Measurements from ENCODE around the gene FCN3.
"Not testable (repeated sequence)": the region's sequence is repeated elsewhere in the genome, so short reads cannot be mapped to it uniquely, and the experiment has no call there.

Gene FCN3

GRCh38 chr1:27374362-27375086, at the start of gene FCN3:
Gene FCN3, minus strand, starts transcription at chr1:27374824. Its CDS starts 6 bp downstream, at chr1:27374818.
- DNase-seq (ENCODE audit: low read depth in 2 of 2): no peak

- DNase-seq (ENCODE audit: low read depth in 2 of 2): no peak
Observed at GRCh38 chr1:27423709-27424108, 49.1 kb upstream of the FCN3 start.

- DNase-seq (ENCODE audit: low read depth in 2 of 2): no peak
Observed at GRCh38 chr1:27418326-27419185, 43.9 kb upstream of the FCN3 start.

- DNase-seq (ENCODE audit: low read depth in 2 of 2): no peak
Observed at GRCh38 chr1:27417713-27418112, 43.1 kb upstream of the FCN3 start.

- DNase-seq (ENCODE audit: low read depth in 2 of 2): no peak
Observed at GRCh38 chr1:27416387-27417111, 41.9 kb upstream of the FCN3 start.

- no peak for DNase-seq (ENCODE audit: low read depth in 2 of 2)
Observed at GRCh38 chr1:27414091-27414490, 39.5 kb upstream of the FCN3 start.

GRCh38 chr1:27413004-27413403, 38.4 kb upstream of the FCN3 start:
- DNase-seq (ENCODE audit: low read depth in 2 of 2): no peak

- DNase-seq (ENCODE audit: low read depth in 2 of 2): no peak
Observed at GRCh38 chr1:27412502-27412901, 37.9 kb upstream of the FCN3 start.

- no peak for DNase-seq (ENCODE audit: low read depth in 2 of 2)
Observed at GRCh38 chr1:27410709-27411108, 36.1 kb upstream of the FCN3 start.

GRCh38 chr1:27409669-27410068, 35.0 kb upstream of the FCN3 start:
- no peak for DNase-seq (ENCODE audit: low read depth in 2 of 2)

GRCh38 chr1:27408151-27408550, 33.5 kb upstream of the FCN3 start:
- DNase-seq (ENCODE audit: low read depth in 2 of 2): no peak

GRCh38 chr1:27406791-27407190, 32.2 kb upstream of the FCN3 start:
- not testable (repeated sequence) for DNase-seq (ENCODE audit: low read depth in 2 of 2)

GRCh38 chr1:27406362-27406680, 31.7 kb upstream of the FCN3 start:
- DNase-seq (ENCODE audit: low read depth in 2 of 2): no peak

- not testable (repeated sequence) for DNase-seq (ENCODE audit: low read depth in 2 of 2)
Observed at GRCh38 chr1:27405598-27406361, 31.2 kb upstream of the FCN3 start.

- no peak for DNase-seq (ENCODE audit: low read depth in 2 of 2)
Observed at GRCh38 chr1:27405074-27405473, 30.4 kb upstream of the FCN3 start.

GRCh38 chr1:27403931-27404330, 29.3 kb upstream of the FCN3 start:
- no peak for DNase-seq (ENCODE audit: low read depth in 2 of 2)

- no peak for DNase-seq (ENCODE audit: low read depth in 2 of 2)
Observed at GRCh38 chr1:27403065-27403726, 28.6 kb upstream of the FCN3 start.

- no peak for DNase-seq (ENCODE audit: low read depth in 2 of 2)
Observed at GRCh38 chr1:27402349-27402754, 27.7 kb upstream of the FCN3 start.

GRCh38 chr1:27400963-27401341, 26.3 kb upstream of the FCN3 start:
- no peak for DNase-seq (ENCODE audit: low read depth in 2 of 2)

- DNase-seq (ENCODE audit: low read depth in 2 of 2): no peak
Observed at GRCh38 chr1:27400082-27400962, 25.7 kb upstream of the FCN3 start.

Measured in stimulated activated CD8-positive, alpha-beta memory T cell treated with anti-CD3 and anti-CD28 coated beads, Interleukin-7, amount 100 ng/mL, for 1 hour (primary cell).